Choroid plexus epithelial cell (primary cell): ENCODE results near the gene MEIS3.

ENCODE experiments used
- DNase-seq: peaks from one replicate; pipeline ENCODE4 v3.0.0-alpha.2; 2010; ENCODE audit warnings: low read depth
- H3K4me3 ChIP-seq: 2 replicates; pipeline ENCODE4 v1.5.1; 2011; ENCODE audit warnings: low read depth, mild to moderate bottlenecking, control low read depth, low read length, moderate library complexity
- CTCF ChIP-seq: conservative IDR thresholded peaks from 2 replicates; pipeline ENCODE4 v1.5.1; 2011; ENCODE audit warnings: low read depth, mild to moderate bottlenecking, control low read depth, inconsistent platforms, low read length, moderate library complexity

MEIS3 gene

GRCh38 chr19:47406711-47407416, 12.5 kb downstream of the MEIS3 start:
- no peak for DNase-seq
- H3K4me3 ChIP-seq: no peak overlapping the region
- TF ChIP-seq CTCF: no peak

GRCh38 chr19:47405854-47406417, 13.4 kb downstream of the MEIS3 start:
- DNase-seq: no peak
- no peak for TF ChIP-seq CTCF

GRCh38 chr19:47405197-47405550, 14.2 kb downstream of the MEIS3 start:
- no peak for TF ChIP-seq CTCF
- no peak overlapping the region for H3K4me3 ChIP-seq
- no peak for DNase-seq

More at GRCh38 chr19:47405854-47406417, 13.4 kb downstream of the MEIS3 start:
- no peak overlapping the region for H3K4me3 ChIP-seq

GRCh38 chr19:47404334-47405196, 14.8 kb downstream of the MEIS3 start:
- no peak overlapping the region for H3K4me3 ChIP-seq
- no peak for TF ChIP-seq CTCF
- DNase-seq: no peak

- no peak for TF ChIP-seq CTCF
- no peak overlapping the region for H3K4me3 ChIP-seq
- no peak for DNase-seq
Measured at GRCh38 chr19:47402504-47402903, 16.8 kb downstream of the MEIS3 start.

- H3K4me3 ChIP-seq: no peak overlapping the region
- no peak for DNase-seq
- no peak for TF ChIP-seq CTCF
Measured at GRCh38 chr19:47398707-47399597, 20.4 kb downstream of the MEIS3 start.
